ENCODE data around the gene CTNNA1. TPM values are rescaled to one million over a fixed set of nuclear protein-coding genes. Genes with fewer than 3 reads are reported as not detected.
"Not testable (repeated sequence)": the region's sequence is repeated elsewhere in the genome, so short reads cannot be mapped to it uniquely, and the experiment has no call there.

CTNNA1 gene
- total RNA-seq, 1 donor from 2014 or later = 304 TPM

DNA sequence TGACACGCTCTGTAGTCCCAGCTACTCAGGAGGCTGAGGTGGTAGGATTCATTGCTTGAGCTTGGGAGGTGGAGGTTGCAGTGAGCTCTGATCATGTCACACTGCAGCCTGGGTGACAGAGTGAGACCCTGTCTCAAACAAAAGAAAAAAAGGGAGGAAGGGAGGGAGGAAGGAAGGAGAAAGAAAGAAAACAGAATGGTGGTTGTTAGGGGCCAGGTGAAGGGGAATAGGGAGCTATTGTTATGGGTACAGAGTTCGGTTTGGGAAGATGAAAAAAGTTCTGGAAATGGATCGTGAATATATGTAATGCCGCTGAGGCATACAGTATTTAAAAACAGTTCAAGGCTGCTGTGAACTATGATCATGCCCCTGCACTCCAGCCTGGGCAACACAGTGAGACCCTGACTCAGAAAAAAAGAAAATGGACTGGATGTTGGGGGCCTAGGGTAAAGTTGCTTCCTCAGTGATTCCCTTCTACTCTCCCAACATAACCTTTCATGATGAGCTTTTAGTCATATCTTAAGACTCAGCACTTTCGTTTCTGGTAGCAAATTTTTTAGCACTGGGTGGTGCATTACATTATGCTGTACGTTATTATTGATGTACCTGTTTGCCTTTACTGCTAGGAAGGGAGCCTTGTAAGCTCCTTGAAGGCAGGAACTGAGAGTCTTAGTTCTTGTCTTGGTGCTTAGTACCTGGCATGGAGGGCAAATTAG, 4.0 kb downstream of the CTNNA1 start:
- H3K27me3 ChIP-seq = no peaks in the 10 kb centered on the region
- no peak overlapping the region for H3K4me3 ChIP-seq
- peaks cover 0 to 17% of the 10 kb centered on the region in 2 donors for H3K36me3 ChIP-seq
- H3K27ac ChIP-seq = no peak overlapping the region
- intact Hi-C loops (cut with DNase I) = loop anchor here (10.0 kb wide), 1 partner anchor 182 kb away; the partner anchor contains the start of gene HSPA9
- TF ChIP-seq CTCF (IDR thresholded peaks at IDR 0.05) (no peak), POLR2A (IDR thresholded peaks at IDR 0.05) (no peak), POLR2AphosphoS5 (IDR thresholded peaks at IDR 0.05; ENCODE audit: insufficient read depth in 1 of 2, low read depth in 1 of 2) (no peak)
- no peaks in the 10 kb centered on the region for H3K9me3 ChIP-seq
- H3K4me1 ChIP-seq = peaks cover 76% of the 10 kb centered on the region
- no peak for DNase-seq (ENCODE audit: extremely low spot score in 2 of 2)

- H3K9me3 ChIP-seq = no peaks in the 10 kb centered on the region
- H3K27me3 ChIP-seq = no peaks in the 10 kb centered on the region
- H3K4me3 ChIP-seq = no peak overlapping the region
- no peak for TF ChIP-seq POLR2A (IDR thresholded peaks at IDR 0.05)
- intact Hi-C loops (cut with DNase I) = no loop called here
- H3K27ac ChIP-seq = no peak overlapping the region
- H3K4me1 ChIP-seq = peaks cover 94% of the 10 kb centered on the region
- no peak for DNase-seq (ENCODE audit: extremely low spot score in 2 of 2)
- H3K36me3 ChIP-seq = peaks cover 0 to 17% of the 10 kb centered on the region in 2 donors
These were observed 7.4 kb downstream of the CTNNA1 start for GRCh38 chr5:138760448-138761110.

DNA sequence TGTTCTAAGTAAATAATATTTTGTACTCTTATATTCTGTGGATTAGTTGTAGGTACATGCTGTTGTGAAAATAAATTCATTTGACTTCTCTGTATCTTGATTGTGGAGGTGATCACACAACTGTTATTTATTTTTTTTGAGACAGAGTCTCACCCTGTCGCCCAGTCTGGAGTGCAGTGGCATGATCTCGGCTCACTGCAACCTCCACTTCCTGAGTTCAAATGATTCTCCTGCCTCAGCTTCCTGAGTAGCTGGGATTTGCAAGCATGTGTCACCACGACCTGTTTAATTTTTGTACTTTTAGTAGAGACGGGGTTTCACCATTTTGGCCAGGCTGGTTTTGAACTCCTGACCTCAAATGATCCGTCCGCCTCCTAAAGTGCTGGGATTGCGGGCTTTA, 7.9 kb downstream of the CTNNA1 start:
- H3K27me3 ChIP-seq; intact Hi-C loops (cut with DNase I); H3K9me3 ChIP-seq; DNase-seq (ENCODE audit: extremely low spot score in 2 of 2); H3K4me3 ChIP-seq: not testable (repeated sequence)
- H3K4me1 ChIP-seq = peaks cover 90% of the 10 kb centered on the region
- H3K27ac ChIP-seq = peak overlapping the region; percentile 1
- peaks cover 0 to 17% of the 10 kb centered on the region in 2 donors for H3K36me3 ChIP-seq

- H3K9me3 ChIP-seq; H3K4me3 ChIP-seq; intact Hi-C loops (cut with DNase I); DNase-seq (ENCODE audit: extremely low spot score in 2 of 2); H3K27me3 ChIP-seq: not testable (repeated sequence)
- Histone ChIP-seq H3K4me1 (peaks cover 84% of the 10 kb centered on the region), H3K36me3 (peaks cover 0 to 17% of the 10 kb centered on the region in 2 donors), H3K27ac (peak overlapping the region; percentile 1)
These were observed 8.4 kb downstream of the CTNNA1 start for GRCh38 chr5:138761670-138762069.

GRCh38 chr5:138762110-138762509, 8.9 kb downstream of the CTNNA1 start:
- intact Hi-C loops (cut with DNase I) = no loop called here
- no peaks in the 10 kb centered on the region for H3K9me3 ChIP-seq
- no peak overlapping the region for H3K4me3 ChIP-seq
- no peak for TF ChIP-seq POLR2AphosphoS5 (IDR thresholded peaks at IDR 0.05; ENCODE audit: insufficient read depth in 1 of 2, low read depth in 1 of 2)
- no peak for TF ChIP-seq POLR2A (IDR thresholded peaks at IDR 0.05)
- TF ChIP-seq CTCF (IDR thresholded peaks at IDR 0.05) = no peak
- no peak for DNase-seq (ENCODE audit: extremely low spot score in 2 of 2)
- peaks cover 80% of the 10 kb centered on the region for H3K4me1 ChIP-seq
- peaks cover 0 to 17% of the 10 kb centered on the region in 2 donors for H3K36me3 ChIP-seq
- no peak overlapping the region for H3K27ac ChIP-seq
- H3K27me3 ChIP-seq = no peaks in the 10 kb centered on the region

- TF ChIP-seq POLR2A (IDR thresholded peaks at IDR 0.05) = no peak
- no peak for TF ChIP-seq CTCF (IDR thresholded peaks at IDR 0.05)
- no peak for TF ChIP-seq POLR2AphosphoS5 (IDR thresholded peaks at IDR 0.05; ENCODE audit: insufficient read depth in 1 of 2, low read depth in 1 of 2)
- H3K27me3 ChIP-seq = no peaks in the 10 kb centered on the region
- H3K4me3 ChIP-seq = no peak overlapping the region
- no peak overlapping the region for H3K27ac ChIP-seq
- no peaks in the 10 kb centered on the region for H3K9me3 ChIP-seq
- DNase-seq (ENCODE audit: extremely low spot score in 2 of 2) = no peak
- intact Hi-C loops (cut with DNase I) = no loop called here
- H3K4me1 ChIP-seq = peaks cover 83% of the 10 kb centered on the region
- H3K36me3 ChIP-seq = peaks cover 0 to 14% of the 10 kb centered on the region in 2 donors
These were observed 10.0 kb downstream of the CTNNA1 start for GRCh38 chr5:138763037-138763778.
